Activated T-helper 1 cell treated with anti-CD3 and anti-CD28 coated beads, Interleukin-2, amount 50 U/mL, for 16 hours (primary cell): ENCODE results near the gene DSCAM.

Experiments
- DNase-seq, 2 donors: peaks; one replicate each; pipeline ENCODE4 v3.0.0-alpha.2; 2020; ENCODE audit warnings: low read depth in 1 of 2, low spot score in 1 of 2

The DSCAM gene

GRCh38 chr21:40021558-40022351 lies 825.2 kb downstream of the DSCAM start:
- DNase-seq = no peak

- no peak for DNase-seq
These were observed 826.3 kb downstream of the DSCAM start for GRCh38 chr21:40020651-40021050.

GRCh38 chr21:40018871-40019475 lies 828.0 kb downstream of the DSCAM start:
- DNase-seq = no peak

- no peak for DNase-seq
These were observed 830.3 kb downstream of the DSCAM start for GRCh38 chr21:40016667-40017066.

- no peak for DNase-seq
These were observed 830.7 kb downstream of the DSCAM start for GRCh38 chr21:40016234-40016633.

GRCh38 chr21:40015818-40016217 lies 831.1 kb downstream of the DSCAM start:
- DNase-seq = no peak

- DNase-seq = no peak
These were observed 832.6 kb downstream of the DSCAM start for GRCh38 chr21:40014394-40014793.

GRCh38 chr21:40013001-40013735 lies 833.8 kb downstream of the DSCAM start:
- DNase-seq = no peak

GRCh38 chr21:40011371-40011770 lies 835.6 kb downstream of the DSCAM start:
- DNase-seq = no peak

GRCh38 chr21:40002978-40003377 lies 844.0 kb downstream of the DSCAM start:
- no peak for DNase-seq

- no peak for DNase-seq
These were observed 862.5 kb downstream of the DSCAM start for GRCh38 chr21:39984286-39984991.

GRCh38 chr21:39980241-39980820 lies 866.6 kb downstream of the DSCAM start:
- DNase-seq = no peak

- DNase-seq = no peak
These were observed 867.6 kb downstream of the DSCAM start for GRCh38 chr21:39979321-39979720.

GRCh38 chr21:39976800-39977199 lies 870.2 kb downstream of the DSCAM start:
- DNase-seq = no peak

- DNase-seq = no peak
These were observed 873.8 kb downstream of the DSCAM start for GRCh38 chr21:39972976-39973770.

GRCh38 chr21:39972471-39972870 lies 874.5 kb downstream of the DSCAM start:
- DNase-seq = no peak

GRCh38 chr21:39971956-39972355 lies 875.0 kb downstream of the DSCAM start:
- DNase-seq = no peak

GRCh38 chr21:39969691-39970364 lies 877.1 kb downstream of the DSCAM start:
- no peak for DNase-seq

GRCh38 chr21:39968010-39968409 lies 878.9 kb downstream of the DSCAM start:
- no peak for DNase-seq

GRCh38 chr21:39966786-39967185 lies 880.2 kb downstream of the DSCAM start:
- no peak for DNase-seq
